Upper lobe of left lung (tissue), 6 donors: ENCODE results near the gene PPM1J. TPM values are rescaled to one million over a fixed set of nuclear protein-coding genes. Genes with fewer than 3 reads are reported as not detected.

Experiments used
- ATAC-seq, 2 donors: fragments of 200-7000 bp; cut with Tn5 transposase; one replicate each; pipeline ENCODE4 v1.9.1; 2022; ENCODE audit warnings: mild to moderate bottlenecking in 2 of 2, moderate library complexity in 2 of 2; ENCODE audit not compliant: low FRiP score in 2 of 2
- DNase-seq, 2 donors: peaks; one replicate each; pipeline ENCODE4 v3.0.0-alpha.2; 2019 to 2020
- H3K27ac ChIP-seq, 4 donors: fragments of 200-600 bp; sonication (generic); one replicate each; pipeline ENCODE4 v1.5.1; 2016 to 2019
- H3K27me3 ChIP-seq, 4 donors: fragments of 200-600 bp; sonication (generic); one replicate each; pipeline ENCODE4 v1.5.1; 2017 to 2019
- H3K36me3 ChIP-seq, 4 donors: fragments of 200-600 bp; sonication (generic); one replicate each; pipeline ENCODE4 v1.5.1; 2016 to 2019
- H3K4me1 ChIP-seq, 4 donors: fragments of 200-600 bp; sonication (generic); one replicate each; pipeline ENCODE4 v1.5.1; 2018 to 2019
- H3K4me3 ChIP-seq, 4 donors: fragments of 200-600 bp; sonication (generic); one replicate each; pipeline ENCODE4 v1.5.1; 2017 to 2019; ENCODE audit warnings: mild to moderate bottlenecking in 2 of 4, moderate library complexity in 1 of 4
- H3K9me3 ChIP-seq, 4 donors: fragments of 200-600 bp; sonication (generic); one replicate each; pipeline ENCODE4 v1.5.1; 2018 to 2019
- EP300 ChIP-seq, 4 donors: sonication (generic); formaldehyde crosslinking; IDR thresholded peaks; one replicate each; pipeline ENCODE4 v1.5.1; 2017; ENCODE audit warnings: antibody characterized with exemption in 4 of 4, control low read depth in 2 of 4
- POLR2A ChIP-seq, 4 donors: fragments of 450-650 bp; IDR thresholded peaks; one replicate each; pipeline ENCODE4 v1.5.1; 2016 to 2017; ENCODE audit warnings: antibody characterized with exemption in 4 of 4, mild to moderate bottlenecking in 2 of 4
- POLR2AphosphoS5 ChIP-seq, 2 donors: sonication (generic); formaldehyde crosslinking; IDR thresholded peaks; one replicate each; pipeline ENCODE4 v1.5.1; 2017; ENCODE audit warnings: antibody characterized with exemption in 2 of 2
- WGBS, 2 donors: methylation state at CpG; one replicate each; pipeline ENCODE4 v1.1.5; 2017 to 2018; 5-methylcytosine and 5-hydroxymethylcytosine counted together
- total RNA-seq, 6 donors: library from RNA; depleted of rRNA in 4 of 6; stranded (reverse); fragments of >200 nt in 4 of 6; gene quantifications; one replicate each; pipeline versions ENCODE4 v1.1.0 to v1.2.1, GENCODE V29; 2016 to 2021
- TF ChIP-seq, protein P1 (sequence below), 6 experiments: fragments of 450-650 bp in 4 of 6; fragments of 200-600 bp in 2 of 6; sonication (generic) in 2 of 6; IDR thresholded peaks; one replicate each; pipeline ENCODE4 v1.5.1; 2016 to 2019; ENCODE audit warnings: antibody characterized with exemption in 6 of 6
- donor health status: DM: no; HTN: no; CAD: no; lungs with moderate emphysema.
- donor health status: DM: no; HTN: yes; CAD: no; lungs with severe emphysema.

The PPM1J gene
- total RNA-seq, 6 donors from 2014 or later = 0.55 to 0.91 (median 0.74) TPM; not detected in 1

DNA sequence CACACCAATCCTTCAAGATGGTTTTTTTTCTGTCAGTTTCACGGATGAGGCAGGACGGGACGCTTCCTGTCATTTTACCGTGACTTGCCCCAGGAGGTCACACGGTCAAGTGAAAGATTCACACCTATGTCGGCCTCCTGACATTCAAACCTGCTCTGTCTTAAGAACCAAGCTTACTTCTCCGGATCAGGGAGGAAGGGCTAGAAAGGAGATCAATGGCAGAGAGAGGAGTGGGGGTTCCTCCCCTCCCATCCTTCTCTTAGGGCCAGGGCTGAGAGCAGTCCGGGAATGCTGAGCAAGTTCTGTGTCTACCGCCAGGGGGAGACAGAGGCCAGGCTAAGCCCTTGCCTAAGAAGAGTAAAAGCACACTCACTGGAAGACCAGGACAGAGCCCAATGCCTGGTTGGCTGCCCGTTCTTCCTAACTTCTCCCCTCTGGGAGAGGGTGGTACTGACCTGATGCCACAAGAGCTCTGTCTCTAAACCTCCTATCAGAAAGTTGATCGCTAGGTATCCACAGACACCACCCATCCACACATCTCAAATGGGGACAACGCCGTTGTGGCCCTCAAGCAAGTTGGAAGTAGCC is 1.1 kb upstream of the PPM1J start:
- peak overlapping the region; percentile 22 to 77 (median 60) for H3K27ac ChIP-seq
- H3K4me1 ChIP-seq = peaks cover 13 to 36% (median 28%) of the 10 kb centered on the region in 4 donors
- peaks cover 0 to 4% (median 0%) of the 10 kb centered on the region in 4 donors for H3K27me3 ChIP-seq
- 16 to 17% methylated on average over 13 of the region's 13 CpGs for WGBS, 2 donors
- ATAC-seq = peak; percentile 88 to 93
- no peaks in the 10 kb centered on the region for H3K9me3 ChIP-seq
- H3K36me3 ChIP-seq = no peaks in the 10 kb centered on the region
- TF ChIP-seq, protein P1, sequence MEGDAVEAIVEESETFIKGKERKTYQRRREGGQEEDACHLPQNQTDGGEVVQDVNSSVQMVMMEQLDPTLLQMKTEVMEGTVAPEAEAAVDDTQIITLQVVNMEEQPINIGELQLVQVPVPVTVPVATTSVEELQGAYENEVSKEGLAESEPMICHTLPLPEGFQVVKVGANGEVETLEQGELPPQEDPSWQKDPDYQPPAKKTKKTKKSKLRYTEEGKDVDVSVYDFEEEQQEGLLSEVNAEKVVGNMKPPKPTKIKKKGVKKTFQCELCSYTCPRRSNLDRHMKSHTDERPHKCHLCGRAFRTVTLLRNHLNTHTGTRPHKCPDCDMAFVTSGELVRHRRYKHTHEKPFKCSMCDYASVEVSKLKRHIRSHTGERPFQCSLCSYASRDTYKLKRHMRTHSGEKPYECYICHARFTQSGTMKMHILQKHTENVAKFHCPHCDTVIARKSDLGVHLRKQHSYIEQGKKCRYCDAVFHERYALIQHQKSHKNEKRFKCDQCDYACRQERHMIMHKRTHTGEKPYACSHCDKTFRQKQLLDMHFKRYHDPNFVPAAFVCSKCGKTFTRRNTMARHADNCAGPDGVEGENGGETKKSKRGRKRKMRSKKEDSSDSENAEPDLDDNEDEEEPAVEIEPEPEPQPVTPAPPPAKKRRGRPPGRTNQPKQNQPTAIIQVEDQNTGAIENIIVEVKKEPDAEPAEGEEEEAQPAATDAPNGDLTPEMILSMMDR (IDR thresholded peaks at IDR 0.05) = peak; percentile 91 to 95 (median 94)
- no peak for TF ChIP-seq POLR2AphosphoS5 (IDR thresholded peaks at IDR 0.05)
- peak overlapping the region in 3 of 4 donors; percentile 64 to 75 (median 70) for H3K4me3 ChIP-seq
- DNase-seq = peak in 1 of 2 donors; percentile 86

GRCh38 chr1:112714313-112715263 is 544 bp downstream of the PPM1J start:
- Histone ChIP-seq H3K36me3 (no peaks in the 10 kb centered on the region), H3K27me3 (peaks cover 0 to 4% (median 0%) of the 10 kb centered on the region in 4 donors), H3K4me3 (peak overlapping the region; percentile 48 to 75 (median 67)), H3K9me3 (no peaks in the 10 kb centered on the region), H3K27ac (peak overlapping the region in 1 of 4 donors; percentile 77), H3K4me1 (peaks cover 13 to 36% (median 28%) of the 10 kb centered on the region in 4 donors)
- ATAC-seq (peak in 1 of 2 donors; percentile 22), DNase-seq (peak in 1 of 2 donors; percentile 83)
- 1 to 3% methylated on average over 33 to 48 of the region's 86 CpGs for WGBS, 2 donors
- TF ChIP-seq POLR2AphosphoS5 (IDR thresholded peaks at IDR 0.05) = no peak
- no peak for TF ChIP-seq EP300 (IDR thresholded peaks at IDR 0.05)
- TF ChIP-seq, protein P1 (IDR thresholded peaks at IDR 0.05) = peak in 1 of 6 experiments; percentile 4
- peak in 1 of 4 donors; percentile 8 for TF ChIP-seq POLR2A (IDR thresholded peaks at IDR 0.05)

- no peaks in the 10 kb centered on the region for H3K9me3 ChIP-seq
- ATAC-seq (no peak), DNase-seq (peak in 1 of 2 donors; percentile 58)
- H3K4me3 ChIP-seq = peak overlapping the region in 3 of 4 donors; percentile 64 to 75 (median 70)
- TF ChIP-seq EP300 (IDR thresholded peaks at IDR 0.05) (no peak), POLR2A (IDR thresholded peaks at IDR 0.05) (no peak), POLR2AphosphoS5 (IDR thresholded peaks at IDR 0.05) (no peak)
- TF ChIP-seq, protein P1 (IDR thresholded peaks at IDR 0.05) = no peak
- no peaks in the 10 kb centered on the region for H3K27me3 ChIP-seq
- peaks cover 10 to 33% (median 25%) of the 10 kb centered on the region in 4 donors for H3K4me1 ChIP-seq
- 49% methylated on average over 13 to 14 of the region's 14 CpGs for WGBS, 2 donors
- H3K36me3 ChIP-seq = no peaks in the 10 kb centered on the region
- no peak overlapping the region for H3K27ac ChIP-seq
Measured at GRCh38 chr1:112713466-112714312, 1.4 kb downstream of the PPM1J start.

GRCh38 chr1:112712701-112713128 is 2.4 kb downstream of the PPM1J start:
- no peak overlapping the region for H3K4me3 ChIP-seq
- DNase-seq (no peak), ATAC-seq (no peak)
- TF ChIP-seq POLR2AphosphoS5 (IDR thresholded peaks at IDR 0.05) (no peak), EP300 (IDR thresholded peaks at IDR 0.05) (no peak), POLR2A (IDR thresholded peaks at IDR 0.05) (no peak)
- TF ChIP-seq, protein P1 (IDR thresholded peaks at IDR 0.05) = no peak
- peaks cover 10 to 29% (median 24%) of the 10 kb centered on the region in 4 donors for H3K4me1 ChIP-seq
- no peaks in the 10 kb centered on the region for H3K36me3 ChIP-seq
- no peak overlapping the region for H3K27ac ChIP-seq
- 84 to 86% methylated on average over 8 to 9 of the region's 9 CpGs for WGBS, 2 donors
- H3K27me3 ChIP-seq = no peaks in the 10 kb centered on the region
- H3K9me3 ChIP-seq = no peaks in the 10 kb centered on the region
